Ishikawa (cell line): ENCODE measurements around the gene VAMP5.

Source experiments
- FOXM1 ChIP-seq: IDR thresholded peaks from 2 replicates; pipeline ENCODE4 v1.6.1; 2012; ENCODE audit warnings: low read depth, borderline replicate concordance
- MAX ChIP-seq: IDR thresholded peaks from 2 replicates; pipeline ENCODE4 v1.6.1; 2012
- TAF1 ChIP-seq: IDR thresholded peaks from 2 replicates; pipeline ENCODE4 v1.6.1; 2012; ENCODE audit warnings: low read depth, mild to moderate bottlenecking

GRCh38 chr2:85595301-85596025 lies 11.2 kb downstream of the VAMP5 start, which contains the start of gene RNF181:
- TF ChIP-seq TAF1 = peak; percentile 76
- TF ChIP-seq MAX = peak; percentile 29
- TF ChIP-seq FOXM1 = no peak
